ENCODE results near the gene HMX1. TPM values are rescaled to one million over a fixed set of nuclear protein-coding genes. Genes with fewer than 3 reads are reported as not detected.

HMX1 gene
- total RNA-seq, 1 donor from 2014 or later = not detected

- no peak for DNase-seq (ENCODE audit: low spot score)
- Mint-ChIP-seq H3K27ac (ENCODE audit: unreplicated experiment) (no peak overlapping the region), H3K27me3 (ENCODE audit: unreplicated experiment) (peaks cover 4% of the 10 kb centered on the region), H3K4me3 (ENCODE audit: unreplicated experiment) (no peak overlapping the region), H3K9me3 (ENCODE audit: unreplicated experiment) (no peaks in the 10 kb centered on the region), H3K4me1 (ENCODE audit: unreplicated experiment) (no peaks in the 10 kb centered on the region), H3K36me3 (ENCODE audit: low read depth, unreplicated experiment) (no peaks in the 10 kb centered on the region)
- no peak for TF ChIP-seq CTCF (IDR thresholded peaks at IDR 0.05; ENCODE audit: unreplicated experiment)
Observed at GRCh38 chr4:8846046-8846720, 25.5 kb downstream of the HMX1 start.

- no peak for TF ChIP-seq CTCF (IDR thresholded peaks at IDR 0.05; ENCODE audit: unreplicated experiment)
- no peaks in the 10 kb centered on the region for H3K4me1 Mint-ChIP-seq (ENCODE audit: unreplicated experiment)
- peaks cover 4% of the 10 kb centered on the region for H3K27me3 Mint-ChIP-seq (ENCODE audit: unreplicated experiment)
- no peaks in the 10 kb centered on the region for H3K9me3 Mint-ChIP-seq (ENCODE audit: unreplicated experiment)
- H3K4me3 Mint-ChIP-seq (ENCODE audit: unreplicated experiment) = no peak overlapping the region
- H3K36me3 Mint-ChIP-seq (ENCODE audit: low read depth, unreplicated experiment) = no peaks in the 10 kb centered on the region
- DNase-seq (ENCODE audit: low spot score) = peak; percentile 1
- no peak overlapping the region for H3K27ac Mint-ChIP-seq (ENCODE audit: unreplicated experiment)
Observed at GRCh38 chr4:8844976-8845690, 26.5 kb downstream of the HMX1 start.

- no peaks in the 10 kb centered on the region for H3K9me3 Mint-ChIP-seq (ENCODE audit: unreplicated experiment)
- no peak overlapping the region for H3K4me3 Mint-ChIP-seq (ENCODE audit: unreplicated experiment)
- no peak for DNase-seq (ENCODE audit: low spot score)
- no peaks in the 10 kb centered on the region for H3K36me3 Mint-ChIP-seq (ENCODE audit: low read depth, unreplicated experiment)
- no peak for TF ChIP-seq CTCF (IDR thresholded peaks at IDR 0.05; ENCODE audit: unreplicated experiment)
- H3K27ac Mint-ChIP-seq (ENCODE audit: unreplicated experiment) = no peak overlapping the region
- H3K27me3 Mint-ChIP-seq (ENCODE audit: unreplicated experiment) = peaks cover 4% of the 10 kb centered on the region
- no peaks in the 10 kb centered on the region for H3K4me1 Mint-ChIP-seq (ENCODE audit: unreplicated experiment)
Observed at GRCh38 chr4:8843597-8843996, 28.0 kb downstream of the HMX1 start.

DNA sequence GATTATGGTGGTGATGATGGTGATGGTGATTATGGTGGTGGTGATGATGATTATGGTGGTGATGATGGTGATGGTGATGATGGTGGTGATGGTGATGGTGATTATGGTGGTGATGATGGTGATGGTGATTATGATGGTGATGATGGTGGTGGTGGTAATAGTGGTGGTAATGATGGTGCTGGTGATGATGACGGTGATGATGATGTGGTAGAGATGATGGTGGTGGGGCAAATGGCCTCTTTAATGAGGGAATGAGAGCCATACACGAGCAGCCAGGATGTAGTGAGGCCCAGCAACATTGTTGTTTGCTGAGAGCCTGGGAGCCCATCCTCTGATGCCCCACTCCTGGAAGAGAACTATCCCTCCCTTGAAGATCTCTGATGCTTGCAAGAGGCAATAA, 29.0 kb downstream of the HMX1 start:
- no peaks in the 10 kb centered on the region for H3K9me3 Mint-ChIP-seq (ENCODE audit: unreplicated experiment)
- no peaks in the 10 kb centered on the region for H3K4me1 Mint-ChIP-seq (ENCODE audit: unreplicated experiment)
- no peak for DNase-seq (ENCODE audit: low spot score)
- TF ChIP-seq CTCF (IDR thresholded peaks at IDR 0.05; ENCODE audit: unreplicated experiment) = no peak
- H3K36me3 Mint-ChIP-seq (ENCODE audit: low read depth, unreplicated experiment) = no peaks in the 10 kb centered on the region
- H3K27ac Mint-ChIP-seq (ENCODE audit: unreplicated experiment) = no peak overlapping the region
- H3K4me3 Mint-ChIP-seq (ENCODE audit: unreplicated experiment) = no peak overlapping the region
- peaks cover 2% of the 10 kb centered on the region for H3K27me3 Mint-ChIP-seq (ENCODE audit: unreplicated experiment)

DNA sequence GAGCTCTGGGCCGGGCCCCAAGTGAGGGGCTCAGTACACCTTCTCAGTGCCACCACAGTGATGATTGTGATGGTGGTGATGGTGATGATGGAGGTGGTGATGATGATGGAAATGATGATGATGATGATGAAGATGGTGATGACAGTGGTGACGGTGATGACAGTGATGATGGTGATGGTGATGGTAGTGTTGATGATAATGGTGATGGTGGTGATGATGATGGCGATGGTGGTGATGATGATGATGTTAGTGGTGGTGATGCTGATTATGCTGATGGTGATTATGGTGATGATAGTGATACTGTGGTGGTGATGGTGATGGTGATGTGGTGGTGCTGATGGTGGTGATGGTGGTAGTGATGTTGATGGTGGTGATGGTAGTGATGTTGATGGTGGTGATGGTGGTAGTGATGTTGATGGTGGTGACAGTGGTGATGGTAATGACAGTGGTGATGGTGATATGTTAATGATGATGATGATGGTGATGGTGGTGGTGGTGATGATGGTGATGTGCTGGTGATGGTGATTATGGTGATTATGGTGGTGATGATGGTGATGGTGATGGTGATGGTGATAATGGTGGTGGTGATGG, 29.9 kb downstream of the HMX1 start:
- no peak for DNase-seq (ENCODE audit: low spot score)
- H3K4me1 Mint-ChIP-seq (ENCODE audit: unreplicated experiment) = no peaks in the 10 kb centered on the region
- peaks cover 2% of the 10 kb centered on the region for H3K27me3 Mint-ChIP-seq (ENCODE audit: unreplicated experiment)

More for the DNA sequence above, 29.9 kb downstream of the HMX1 start:
- no peak overlapping the region for H3K4me3 Mint-ChIP-seq (ENCODE audit: unreplicated experiment)
- H3K27ac Mint-ChIP-seq (ENCODE audit: unreplicated experiment) = no peak overlapping the region
- H3K9me3 Mint-ChIP-seq (ENCODE audit: unreplicated experiment) = no peaks in the 10 kb centered on the region
- no peak for TF ChIP-seq CTCF (IDR thresholded peaks at IDR 0.05; ENCODE audit: unreplicated experiment)
- H3K36me3 Mint-ChIP-seq (ENCODE audit: low read depth, unreplicated experiment) = no peaks in the 10 kb centered on the region

Data from endothelial cell (in vitro differentiated cells).